ENCODE data around the gene BCL6B.
"Not testable (repeated sequence)": the region's sequence is repeated elsewhere in the genome, so short reads cannot be mapped to it uniquely, and the experiment has no call there.

The BCL6B gene, protein sequence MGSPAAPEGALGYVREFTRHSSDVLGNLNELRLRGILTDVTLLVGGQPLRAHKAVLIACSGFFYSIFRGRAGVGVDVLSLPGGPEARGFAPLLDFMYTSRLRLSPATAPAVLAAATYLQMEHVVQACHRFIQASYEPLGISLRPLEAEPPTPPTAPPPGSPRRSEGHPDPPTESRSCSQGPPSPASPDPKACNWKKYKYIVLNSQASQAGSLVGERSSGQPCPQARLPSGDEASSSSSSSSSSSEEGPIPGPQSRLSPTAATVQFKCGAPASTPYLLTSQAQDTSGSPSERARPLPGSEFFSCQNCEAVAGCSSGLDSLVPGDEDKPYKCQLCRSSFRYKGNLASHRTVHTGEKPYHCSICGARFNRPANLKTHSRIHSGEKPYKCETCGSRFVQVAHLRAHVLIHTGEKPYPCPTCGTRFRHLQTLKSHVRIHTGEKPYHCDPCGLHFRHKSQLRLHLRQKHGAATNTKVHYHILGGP

DNA sequence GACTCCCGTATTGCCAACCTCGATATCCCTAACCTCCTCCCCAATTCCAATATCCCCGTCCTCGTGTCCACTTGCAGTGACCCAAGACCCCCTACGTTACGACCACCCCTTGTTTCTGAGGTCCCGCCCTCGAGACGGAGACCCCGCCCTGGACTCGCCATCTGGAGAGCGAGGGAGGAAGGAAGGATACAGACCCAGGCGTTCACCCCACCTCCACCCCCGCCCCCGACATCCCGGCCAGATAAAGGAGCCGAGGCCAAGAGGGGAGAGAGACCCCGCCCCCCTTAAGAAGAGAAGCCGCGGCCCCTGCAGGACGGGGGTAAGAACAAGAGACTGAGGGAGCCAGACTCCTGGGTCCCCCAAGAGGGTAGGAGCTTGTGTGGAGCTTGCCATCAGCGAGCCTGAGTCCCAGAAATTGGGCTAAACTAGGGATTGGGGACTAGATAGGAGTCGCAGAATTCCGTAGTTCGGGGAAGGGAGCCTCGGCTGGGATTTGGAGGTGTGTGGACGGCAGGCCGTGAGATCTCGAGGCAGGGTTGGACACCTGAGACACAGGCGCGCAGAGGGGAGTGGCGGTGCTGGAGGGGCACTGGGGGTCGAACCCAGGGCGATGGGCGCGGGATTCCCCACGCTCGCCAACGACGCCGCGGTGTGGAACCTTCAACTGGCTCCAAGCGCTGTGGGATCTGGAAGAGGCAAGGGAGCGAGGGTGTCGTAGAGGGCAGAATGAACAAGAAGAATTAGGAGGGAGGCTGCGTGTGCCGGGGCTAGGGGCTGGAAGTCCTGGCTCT, at the start of gene BCL6B:
Gene BCL6B, plus strand, starts transcription at position 270 of the 791 bp plus-strand sequence. CDS start 622 bp downstream, outside the sequence.
- Histone ChIP-seq H3K27me3 (ENCODE audit: control insufficient read depth in 2 of 2, insufficient read depth in 2 of 2, low read length in 2 of 2) (no peaks in the 10 kb centered on the region), H3K9me3 (ENCODE audit: control insufficient read depth in 2 of 2, low read length in 2 of 2) (no peaks in the 10 kb centered on the region), H3K36me3 (ENCODE audit: control insufficient read depth in 2 of 2, insufficient read depth in 2 of 2, low read length in 2 of 2) (no peaks in the 10 kb centered on the region), H3K27ac (ENCODE audit: low read depth in 2 of 2, low read length in 2 of 2) (peak within 1 kb of the TSS; percentile 40 to 79), H3K4me3 (ENCODE audit: low read length in 2 of 2) (peak within 1 kb of the TSS; percentile 60 to 62), H3K9ac (ENCODE audit: low read depth in 1 of 2, low read length in 2 of 2) (peak within 1 kb of the TSS; percentile 62 to 63), H3K4me1 (ENCODE audit: control insufficient read depth in 2 of 2, insufficient read depth in 2 of 2, low read length in 2 of 2) (peaks cover 13 to 24% of the 10 kb centered on the region in 2 donors)

DNA sequence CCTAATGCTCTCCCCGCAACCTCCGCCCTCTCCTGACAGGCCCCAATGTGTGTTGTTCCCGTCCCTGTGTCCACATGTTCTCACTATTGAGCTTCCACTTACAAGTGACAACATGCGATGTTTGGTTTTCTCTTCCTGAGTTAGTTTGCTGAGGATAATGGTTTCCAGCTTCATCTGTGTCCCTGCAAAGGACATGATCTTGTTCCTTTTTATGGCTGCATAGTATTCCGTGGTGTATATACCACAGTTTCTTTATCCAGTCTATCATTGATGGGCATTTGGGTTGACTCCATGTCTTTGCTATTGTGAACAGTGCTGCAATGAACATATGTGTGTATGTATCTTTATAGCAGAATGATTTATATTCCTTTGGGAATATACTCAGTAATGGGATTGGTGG, 43.4 kb upstream of the BCL6B start:
- H3K4me3 ChIP-seq (ENCODE audit: low read length in 2 of 2); H3K27ac ChIP-seq (ENCODE audit: low read depth in 2 of 2, low read length in 2 of 2); H3K9me3 ChIP-seq (ENCODE audit: control insufficient read depth in 2 of 2, low read length in 2 of 2); H3K36me3 ChIP-seq (ENCODE audit: control insufficient read depth in 2 of 2, insufficient read depth in 2 of 2, low read length in 2 of 2); H3K27me3 ChIP-seq (ENCODE audit: control insufficient read depth in 2 of 2, insufficient read depth in 2 of 2, low read length in 2 of 2); H3K9ac ChIP-seq (ENCODE audit: low read depth in 1 of 2, low read length in 2 of 2): not testable (repeated sequence)
- peaks cover 8 to 11% of the 10 kb centered on the region in 2 donors for H3K4me1 ChIP-seq (ENCODE audit: control insufficient read depth in 2 of 2, insufficient read depth in 2 of 2, low read length in 2 of 2)

DNA sequence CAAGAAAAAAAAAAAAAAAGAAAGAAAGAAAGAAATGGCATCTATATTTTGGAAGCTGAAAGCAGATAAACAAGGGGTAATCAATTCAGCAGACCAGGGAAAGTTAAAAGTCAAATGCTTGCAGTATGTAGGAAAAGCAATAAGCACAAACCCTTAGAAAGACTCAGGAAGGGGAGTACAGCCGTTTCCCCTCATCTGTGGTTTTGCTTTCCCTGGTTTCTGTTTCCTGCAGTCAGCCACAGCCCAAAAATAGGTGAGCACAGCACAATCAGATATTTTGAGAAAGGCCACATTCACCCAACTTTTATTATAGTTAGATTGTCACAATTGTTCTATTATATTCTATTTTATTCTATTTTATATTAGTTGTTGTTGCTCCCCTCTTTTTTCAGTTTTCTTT, 41.4 kb upstream of the BCL6B start:
- Histone ChIP-seq H3K4me1 (ENCODE audit: control insufficient read depth in 2 of 2, insufficient read depth in 2 of 2, low read length in 2 of 2) (peaks cover 8 to 11% of the 10 kb centered on the region in 2 donors), H3K27me3 (ENCODE audit: control insufficient read depth in 2 of 2, insufficient read depth in 2 of 2, low read length in 2 of 2) (no peaks in the 10 kb centered on the region), H3K9me3 (ENCODE audit: control insufficient read depth in 2 of 2, low read length in 2 of 2) (no peaks in the 10 kb centered on the region), H3K9ac (ENCODE audit: low read depth in 1 of 2, low read length in 2 of 2) (no peak overlapping the region), H3K36me3 (ENCODE audit: control insufficient read depth in 2 of 2, insufficient read depth in 2 of 2, low read length in 2 of 2) (no peaks in the 10 kb centered on the region), H3K4me3 (ENCODE audit: low read length in 2 of 2) (no peak overlapping the region), H3K27ac (ENCODE audit: low read depth in 2 of 2, low read length in 2 of 2) (no peak overlapping the region)

DNA sequence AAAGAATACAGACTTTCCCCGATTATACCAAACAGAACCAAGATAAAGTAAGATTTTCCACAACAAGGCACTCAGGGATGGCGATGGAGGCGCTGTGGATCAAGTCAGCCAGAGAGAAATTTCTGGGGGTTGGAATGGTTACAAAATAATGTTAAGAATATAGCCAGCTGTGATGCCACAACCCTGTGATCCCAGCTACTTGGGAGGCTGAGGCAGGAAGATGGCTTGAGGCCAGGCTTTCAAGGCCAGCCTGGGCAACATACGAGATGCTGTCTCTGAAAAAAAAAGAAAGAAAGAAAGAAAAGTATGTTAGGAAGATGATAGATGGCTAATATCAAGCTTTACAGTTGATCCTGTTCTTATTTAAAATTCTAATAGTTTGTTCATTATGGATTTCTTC, 37.6 kb upstream of the BCL6B start:
- no peaks in the 10 kb centered on the region for H3K4me1 ChIP-seq (ENCODE audit: control insufficient read depth in 2 of 2, insufficient read depth in 2 of 2, low read length in 2 of 2)
- no peak overlapping the region for H3K27ac ChIP-seq (ENCODE audit: low read depth in 2 of 2, low read length in 2 of 2)
- no peak overlapping the region for H3K4me3 ChIP-seq (ENCODE audit: low read length in 2 of 2)
- H3K36me3 ChIP-seq (ENCODE audit: control insufficient read depth in 2 of 2, insufficient read depth in 2 of 2, low read length in 2 of 2), result no peaks in the 10 kb centered on the region
- H3K27me3 ChIP-seq (ENCODE audit: control insufficient read depth in 2 of 2, insufficient read depth in 2 of 2, low read length in 2 of 2), result no peaks in the 10 kb centered on the region
- no peaks in the 10 kb centered on the region for H3K9me3 ChIP-seq (ENCODE audit: control insufficient read depth in 2 of 2, low read length in 2 of 2)
- H3K9ac ChIP-seq (ENCODE audit: low read depth in 1 of 2, low read length in 2 of 2), result no peak overlapping the region

DNA sequence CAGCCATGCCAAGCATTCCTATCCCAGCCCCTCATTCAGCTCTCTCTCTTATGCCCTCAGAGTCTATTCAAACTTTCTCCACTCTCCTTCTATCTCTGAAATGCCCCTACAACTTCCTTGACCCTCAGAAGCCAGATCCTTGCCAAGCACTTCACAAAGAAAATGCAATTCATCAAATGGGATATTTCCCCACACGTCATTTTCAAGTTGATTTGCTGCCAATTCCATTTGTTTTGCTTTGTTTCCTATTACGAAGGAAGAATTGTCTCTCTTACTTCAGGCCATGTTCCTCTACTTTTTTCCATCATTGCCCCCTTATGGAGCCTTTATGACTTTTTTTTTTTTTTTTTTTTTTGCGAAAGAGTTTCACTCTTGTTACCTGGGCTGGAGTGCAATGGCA, 36.2 kb upstream of the BCL6B start:
- Histone ChIP-seq H3K4me1 (ENCODE audit: control insufficient read depth in 2 of 2, insufficient read depth in 2 of 2, low read length in 2 of 2) (no peaks in the 10 kb centered on the region), H3K9me3 (ENCODE audit: control insufficient read depth in 2 of 2, low read length in 2 of 2) (no peaks in the 10 kb centered on the region), H3K4me3 (ENCODE audit: low read length in 2 of 2) (no peak overlapping the region), H3K27ac (ENCODE audit: low read depth in 2 of 2, low read length in 2 of 2) (no peak overlapping the region), H3K27me3 (ENCODE audit: control insufficient read depth in 2 of 2, insufficient read depth in 2 of 2, low read length in 2 of 2) (no peaks in the 10 kb centered on the region), H3K9ac (ENCODE audit: low read depth in 1 of 2, low read length in 2 of 2) (no peak overlapping the region), H3K36me3 (ENCODE audit: control insufficient read depth in 2 of 2, insufficient read depth in 2 of 2, low read length in 2 of 2) (no peaks in the 10 kb centered on the region)

DNA sequence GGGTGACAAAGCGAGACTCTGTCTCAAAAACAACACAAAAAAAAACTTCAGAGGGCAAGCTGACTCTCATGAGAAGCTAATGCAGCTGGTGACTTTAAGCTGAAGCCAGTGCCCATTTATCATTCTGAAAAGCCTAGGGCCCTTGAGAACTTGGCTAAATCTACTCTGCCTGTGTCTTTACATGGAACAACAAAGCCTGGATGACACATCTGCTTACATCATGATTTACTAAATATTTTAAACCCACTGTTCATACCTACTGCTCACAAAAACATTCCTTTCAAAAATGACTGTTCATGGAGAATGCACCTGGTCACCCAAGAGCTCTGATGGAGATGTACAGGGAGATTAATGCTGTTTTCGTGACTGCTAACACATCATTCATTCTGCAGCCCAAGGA, 33.1 kb upstream of the BCL6B start:
- Histone ChIP-seq H3K9me3 (ENCODE audit: control insufficient read depth in 2 of 2, low read length in 2 of 2) (no peaks in the 10 kb centered on the region), H3K4me1 (ENCODE audit: control insufficient read depth in 2 of 2, insufficient read depth in 2 of 2, low read length in 2 of 2) (no peaks in the 10 kb centered on the region), H3K27ac (ENCODE audit: low read depth in 2 of 2, low read length in 2 of 2) (no peak overlapping the region), H3K36me3 (ENCODE audit: control insufficient read depth in 2 of 2, insufficient read depth in 2 of 2, low read length in 2 of 2) (no peaks in the 10 kb centered on the region), H3K4me3 (ENCODE audit: low read length in 2 of 2) (no peak overlapping the region), H3K27me3 (ENCODE audit: control insufficient read depth in 2 of 2, insufficient read depth in 2 of 2, low read length in 2 of 2) (no peaks in the 10 kb centered on the region), H3K9ac (ENCODE audit: low read depth in 1 of 2, low read length in 2 of 2) (no peak overlapping the region)

DNA sequence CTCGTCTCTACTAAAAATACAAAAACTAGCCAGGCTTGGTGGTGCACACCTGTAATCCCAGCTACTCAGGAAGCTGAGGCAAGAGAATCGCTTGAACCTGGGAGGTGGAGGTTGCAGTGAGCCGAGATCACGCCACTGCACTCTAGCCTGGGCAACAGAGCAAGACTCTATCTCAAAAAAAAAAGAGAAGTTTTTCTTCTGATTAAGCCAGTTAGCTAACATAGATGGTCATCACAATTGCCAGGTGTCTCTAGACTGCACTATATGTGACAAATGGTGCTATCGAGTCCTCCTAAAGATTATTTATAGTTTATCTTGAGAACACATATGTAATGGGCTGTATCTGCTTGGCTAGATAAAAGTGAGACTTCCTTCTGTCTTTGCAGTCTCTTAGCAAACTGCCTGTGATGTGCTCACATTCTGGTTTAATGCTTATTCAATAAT, 29.2 kb upstream of the BCL6B start:
- H3K36me3 ChIP-seq (ENCODE audit: control insufficient read depth in 2 of 2, insufficient read depth in 2 of 2, low read length in 2 of 2); H3K4me1 ChIP-seq (ENCODE audit: control insufficient read depth in 2 of 2, insufficient read depth in 2 of 2, low read length in 2 of 2); H3K27ac ChIP-seq (ENCODE audit: low read depth in 2 of 2, low read length in 2 of 2); H3K4me3 ChIP-seq (ENCODE audit: low read length in 2 of 2); H3K9ac ChIP-seq (ENCODE audit: low read depth in 1 of 2, low read length in 2 of 2); H3K27me3 ChIP-seq (ENCODE audit: control insufficient read depth in 2 of 2, insufficient read depth in 2 of 2, low read length in 2 of 2); H3K9me3 ChIP-seq (ENCODE audit: control insufficient read depth in 2 of 2, low read length in 2 of 2): not testable (repeated sequence)

DNA sequence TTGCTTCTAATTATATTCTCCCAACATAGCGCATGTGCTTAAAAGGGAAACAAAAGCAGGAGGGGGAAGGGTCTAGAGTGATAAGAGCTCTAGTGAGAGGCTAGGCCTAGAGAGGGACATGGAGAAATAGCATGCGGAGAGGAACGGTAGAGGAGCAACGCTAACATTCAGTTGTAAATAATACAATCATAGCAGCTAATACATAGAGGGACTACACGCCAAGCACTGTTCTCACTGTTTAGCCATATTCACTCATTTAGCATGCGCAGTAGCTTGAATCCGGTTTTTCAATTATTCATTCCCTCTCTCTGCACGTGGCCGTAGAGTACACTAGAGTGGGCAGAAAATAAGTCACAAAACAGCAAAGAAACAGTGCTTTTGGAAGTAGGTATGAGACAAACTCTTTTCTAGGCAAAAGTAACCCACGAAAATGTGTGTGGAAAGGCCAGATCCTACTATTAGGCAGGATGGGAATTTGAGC, 28.7 kb upstream of the BCL6B start:
- H3K9me3 ChIP-seq (ENCODE audit: control insufficient read depth in 2 of 2, low read length in 2 of 2), result no peaks in the 10 kb centered on the region
- H3K9ac ChIP-seq (ENCODE audit: low read depth in 1 of 2, low read length in 2 of 2), result no peak overlapping the region
- peaks cover 0 to 2% of the 10 kb centered on the region in 2 donors for H3K4me1 ChIP-seq (ENCODE audit: control insufficient read depth in 2 of 2, insufficient read depth in 2 of 2, low read length in 2 of 2)
- no peaks in the 10 kb centered on the region for H3K27me3 ChIP-seq (ENCODE audit: control insufficient read depth in 2 of 2, insufficient read depth in 2 of 2, low read length in 2 of 2)
- peaks cover 5 to 7% of the 10 kb centered on the region in 2 donors for H3K36me3 ChIP-seq (ENCODE audit: control insufficient read depth in 2 of 2, insufficient read depth in 2 of 2, low read length in 2 of 2)
- no peak overlapping the region for H3K4me3 ChIP-seq (ENCODE audit: low read length in 2 of 2)
- no peak overlapping the region for H3K27ac ChIP-seq (ENCODE audit: low read depth in 2 of 2, low read length in 2 of 2)

DNA sequence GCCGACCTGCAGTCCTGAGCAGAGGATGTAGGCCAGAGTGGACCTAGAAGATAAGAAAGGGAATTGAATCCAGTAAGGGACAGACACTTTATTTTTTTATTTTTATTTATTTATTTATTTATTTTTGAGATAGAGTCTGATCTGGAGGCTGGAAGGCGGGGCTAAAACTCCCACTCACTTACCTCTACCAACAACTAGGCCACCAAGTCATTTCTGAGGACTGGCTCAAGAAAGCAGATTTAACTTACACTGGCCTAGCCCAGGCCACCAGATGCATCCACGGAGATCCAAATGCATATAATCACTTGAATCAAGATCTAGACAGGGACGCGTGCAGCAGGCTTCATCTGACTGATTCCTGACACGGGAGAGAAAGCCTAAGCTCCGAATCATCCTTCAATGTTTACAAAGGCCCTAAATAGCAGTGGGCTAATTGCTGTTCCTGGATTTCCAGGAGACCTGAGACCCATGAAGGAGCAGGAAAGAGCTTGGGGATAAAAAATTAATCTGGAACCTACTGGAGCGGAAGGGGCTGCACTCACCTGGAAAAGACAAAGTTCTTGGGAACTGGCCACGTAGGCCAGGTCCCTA, 28.1 kb upstream of the BCL6B start:
- Histone ChIP-seq H3K4me3 (ENCODE audit: low read length in 2 of 2) (no peak overlapping the region), H3K27me3 (ENCODE audit: control insufficient read depth in 2 of 2, insufficient read depth in 2 of 2, low read length in 2 of 2) (no peaks in the 10 kb centered on the region), H3K9ac (ENCODE audit: low read depth in 1 of 2, low read length in 2 of 2) (no peak overlapping the region), H3K4me1 (ENCODE audit: control insufficient read depth in 2 of 2, insufficient read depth in 2 of 2, low read length in 2 of 2) (peaks cover 0 to 2% of the 10 kb centered on the region in 2 donors), H3K9me3 (ENCODE audit: control insufficient read depth in 2 of 2, low read length in 2 of 2) (no peaks in the 10 kb centered on the region), H3K27ac (ENCODE audit: low read depth in 2 of 2, low read length in 2 of 2) (no peak overlapping the region), H3K36me3 (ENCODE audit: control insufficient read depth in 2 of 2, insufficient read depth in 2 of 2, low read length in 2 of 2) (peaks cover 11 to 13% of the 10 kb centered on the region in 2 donors)
